ENCODE measurements around the gene SLC33A1.

SLC33A1 gene

DNA sequence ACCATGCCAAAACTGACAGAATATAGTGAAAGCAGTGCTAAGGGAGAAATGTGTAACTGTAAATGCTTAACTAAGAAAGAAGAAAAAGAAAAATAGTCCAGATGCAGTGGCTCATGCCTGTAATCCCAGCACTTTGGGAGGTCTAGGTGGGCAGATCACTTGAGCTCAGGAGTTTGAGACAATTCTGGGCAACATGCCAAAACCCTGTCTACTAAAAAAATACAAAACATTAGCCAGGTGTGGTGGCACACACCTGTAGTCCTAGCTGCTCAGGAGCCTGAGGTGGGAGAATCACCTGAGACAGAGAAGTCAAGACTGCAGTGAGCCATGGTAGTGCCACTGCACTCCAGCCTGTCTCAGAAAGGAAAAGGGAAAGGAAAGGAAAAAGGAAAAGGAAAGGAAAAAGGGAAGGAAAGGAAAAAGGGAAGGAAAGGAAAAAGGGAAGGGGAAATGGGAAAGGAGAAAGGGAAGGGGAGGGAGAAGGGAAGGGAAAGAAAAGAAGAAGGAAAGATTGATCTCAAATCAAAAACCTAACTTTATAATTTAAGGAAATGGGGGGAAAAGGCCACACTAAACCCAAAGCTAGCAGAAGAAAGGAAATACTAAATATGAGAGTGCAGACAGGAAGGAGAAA, 68.4 kb downstream of the SLC33A1 start:
- no peak for DNase-seq

DNA sequence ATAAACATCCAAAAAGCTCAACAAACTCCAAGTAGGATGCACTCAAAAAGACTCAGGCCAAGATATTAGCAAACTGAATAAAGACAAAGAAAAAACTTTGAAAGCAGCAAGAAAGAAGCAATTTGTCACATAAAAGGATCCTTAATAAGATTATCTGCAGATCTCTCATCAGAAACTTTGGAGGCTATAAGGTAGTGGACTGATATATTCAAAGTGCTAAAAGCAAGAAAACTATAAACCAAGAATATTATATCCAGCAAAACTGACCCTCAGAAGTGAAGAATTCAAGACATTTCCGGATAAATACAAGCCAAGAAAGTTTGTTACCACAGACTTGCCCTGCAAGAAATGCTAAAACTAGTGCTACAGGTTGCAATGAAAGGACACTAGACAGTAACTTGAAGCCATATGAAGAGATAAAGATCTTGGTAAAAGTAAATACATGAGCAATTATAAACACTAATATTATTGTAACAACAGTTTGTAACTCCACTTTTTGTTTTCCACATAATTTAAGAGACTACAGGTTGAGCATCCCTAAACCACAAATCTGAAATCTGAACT, 71.8 kb downstream of the SLC33A1 start:
- no peak for DNase-seq

DNA sequence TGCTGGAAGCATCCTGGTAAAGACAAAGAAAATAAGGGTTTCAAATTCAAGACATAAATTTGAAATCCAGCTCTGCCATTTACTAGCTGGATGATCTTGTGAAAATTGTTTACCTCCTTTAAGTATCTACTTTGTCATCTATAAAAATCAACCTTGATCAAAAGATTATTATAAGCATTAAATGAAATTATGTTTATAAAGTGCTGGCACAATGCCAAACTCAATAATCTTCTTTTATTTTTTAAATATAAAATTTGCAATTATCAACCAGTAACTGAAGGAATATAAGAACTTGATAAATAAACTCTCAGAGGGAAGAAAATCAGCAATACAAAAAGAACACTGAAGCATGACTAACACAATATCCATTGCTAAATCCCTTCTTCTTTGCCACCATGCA, 73.9 kb downstream of the SLC33A1 start:
- no peak for DNase-seq

DNA sequence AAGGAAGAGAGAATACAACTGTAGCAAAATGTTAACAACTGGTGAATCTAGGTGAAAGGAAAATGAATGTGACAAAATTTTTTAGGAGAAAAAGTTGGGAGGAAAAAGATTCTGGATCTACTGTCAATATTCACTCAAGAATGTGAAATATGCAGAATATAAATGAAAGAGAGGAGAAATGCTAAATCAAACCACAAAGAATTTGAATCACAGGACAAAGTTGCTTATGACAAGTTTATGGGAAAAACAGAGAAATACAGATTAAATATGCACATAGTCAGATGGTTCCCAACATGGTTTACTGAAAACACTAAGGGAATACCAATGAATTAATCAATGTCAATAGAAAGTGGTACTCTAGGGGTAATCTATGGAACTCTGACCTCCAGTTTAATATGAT, 75.8 kb downstream of the SLC33A1 start:
- DNase-seq: no peak

DNA sequence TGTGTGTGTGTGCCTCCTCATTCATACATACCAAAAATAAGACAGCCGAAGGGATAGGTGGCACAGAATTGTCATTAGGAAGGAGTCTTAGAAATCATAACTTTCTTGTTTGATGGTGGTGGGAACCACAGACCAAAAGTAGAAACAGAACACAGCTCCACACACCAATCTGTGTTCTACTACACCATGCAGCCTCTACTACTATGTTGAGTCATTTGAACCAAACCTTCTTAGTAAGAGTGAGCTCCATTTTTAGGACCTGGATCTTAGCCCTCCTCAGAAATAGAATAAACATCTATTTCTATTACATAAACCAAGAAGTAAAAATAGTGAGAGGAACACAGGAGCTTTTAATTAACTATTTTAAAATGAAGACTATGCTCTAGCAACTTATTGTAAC, 81.4 kb downstream of the SLC33A1 start:
- no peak for DNase-seq

DNA sequence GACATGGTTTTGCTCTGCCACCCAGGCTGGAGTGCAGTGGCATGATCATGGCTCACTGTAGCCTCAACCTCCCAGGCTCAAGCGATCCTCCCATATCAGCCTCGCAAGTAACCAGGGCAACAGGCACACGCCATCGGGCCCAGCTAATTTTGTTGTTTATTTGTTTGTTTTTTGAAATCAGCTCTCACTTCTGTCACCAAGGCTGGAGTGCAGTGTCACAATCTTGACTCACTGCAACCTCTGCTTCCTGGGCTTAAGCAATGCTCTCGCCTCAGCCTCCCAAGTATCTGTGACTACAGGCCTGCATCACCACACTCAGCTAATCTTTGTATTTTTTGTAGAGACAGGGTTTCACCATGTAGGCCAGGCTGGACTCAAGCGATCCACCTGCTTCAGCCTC, 83.1 kb downstream of the SLC33A1 start:
- DNase-seq: no peak
